SK-N-SH (cell line): ENCODE data around the gene GADL1. TPM values are rescaled to one million over a fixed set of nuclear protein-coding genes. Genes with fewer than 3 reads are reported as not detected.
A peak's percentile ranks its signal among the peaks of the same experiment; 100 is the strongest.

Experiments used
- CTCF ChIA-PET: fragments of 300-600, 350-600 bp; formaldehyde crosslinking; extraction: SDS; loops from one replicate; lab custom pipeline; 2021; lab: Yijun Ruan, JAX
- POLR2A ChIA-PET: fragments of 350-600 bp; sonication (Branson Sonifier 250); formaldehyde crosslinking; extraction: SDS; loops from one replicate; lab custom pipeline; 2020; ENCODE audit warnings: antibody characterized with exemption, inconsistent platforms; lab: Yijun Ruan, JAX
- DNase-seq: peaks from one replicate; pipeline ENCODE4 v3.0.0; 2012
- H2AFZ ChIP-seq: fragments of 200-600 bp; sonication (generic); 2 replicates; pipeline ENCODE4 v1.8.1; 2016; ENCODE audit warnings: antibody characterized with exemption, mild to moderate bottlenecking, low read depth
- H3F3A ChIP-seq: fragments of 200-600 bp; sonication (generic); replicated peaks from 2 replicates; pipeline ENCODE3; 2016; ENCODE audit warnings: antibody characterized with exemption, mild to moderate bottlenecking; ENCODE audit not compliant: insufficient read depth
- H3K27ac ChIP-seq, 2 experiments: fragments of 200-500 bp in 1 of 2; fragments of 200-600 bp in 1 of 2; sonication (Bioruptor generic) in 1 of 2; sonication (generic), shearing (Covaris generic) in 1 of 2; 2 replicates each; pipeline versions ENCODE4 v1.5.1 to v1.6.1; 2014 to 2016; ENCODE audit warnings: low read depth in 2 of 2, inconsistent platforms in 1 of 2, low read length in 1 of 2, mild to moderate bottlenecking in 1 of 2, mixed read lengths in 1 of 2
- H3K27me3 ChIP-seq: fragments of 200-600 bp; sonication (generic), shearing (Covaris generic); 2 replicates; pipeline ENCODE4 v1.6.1; 2016; ENCODE audit warnings: mixed run types; ENCODE audit not compliant: insufficient read depth
- H3K36me3 ChIP-seq, 2 experiments: fragments of 200-500 bp in 1 of 2; fragments of 200-600 bp in 1 of 2; sonication (Bioruptor generic) in 1 of 2; sonication (generic) in 1 of 2; replicated peaks in 1 of 2; 2 replicates each; pipeline versions ENCODE3 to v1.5.1; 2014 to 2016; ENCODE audit warnings: low read length in 1 of 2, mild to moderate bottlenecking in 1 of 2; ENCODE audit not compliant: insufficient read depth in 2 of 2, control insufficient read depth in 1 of 2
- H3K4me1 ChIP-seq, 2 experiments: fragments of 200-500 bp in 1 of 2; fragments of 200-600 bp in 1 of 2; sonication (Bioruptor generic) in 1 of 2; sonication (generic), shearing (Covaris generic) in 1 of 2; 2 replicates each; pipeline versions ENCODE4 v1.5.1 to v1.6.1; 2014 to 2016; ENCODE audit warnings: low read depth in 1 of 2, low read length in 1 of 2, mixed run types in 1 of 2; ENCODE audit not compliant: insufficient read depth in 2 of 2, control insufficient read depth in 1 of 2
- H3K4me2 ChIP-seq: fragments of 200-600 bp; sonication (generic), shearing (Covaris generic); 2 replicates; pipeline ENCODE4 v1.6.1; 2017; ENCODE audit warnings: mixed run types
- H3K4me3 ChIP-seq, 2 experiments: fragments of 200-500 bp in 1 of 2; fragments of 200-600 bp in 1 of 2; sonication (Bioruptor generic) in 1 of 2; sonication (generic), shearing (Covaris generic) in 1 of 2; 2 replicates each; pipeline versions ENCODE4 v1.5.1 to v1.8.1; 2014 to 2016; ENCODE audit warnings: low read depth in 2 of 2, inconsistent platforms in 1 of 2, low read length in 1 of 2, mild to moderate bottlenecking in 1 of 2, mixed read lengths in 1 of 2, moderate library complexity in 1 of 2
- H3K79me2 ChIP-seq: fragments of 200-600 bp; sonication (generic); 2 replicates; pipeline ENCODE4 v1.8.1; 2017; ENCODE audit warnings: mild to moderate bottlenecking; ENCODE audit not compliant: insufficient read depth
- H3K9ac ChIP-seq: fragments of 200-600 bp; sonication (generic); 2 replicates; pipeline ENCODE4 v1.6.1; 2017; ENCODE audit warnings: mixed run types
- H3K9me2 ChIP-seq: fragments of 200-600 bp; sonication (generic); 2 replicates; pipeline ENCODE4 v1.6.1; 2017; ENCODE audit warnings: mixed run types
- H3K9me3 ChIP-seq: fragments of 200-600 bp; sonication (generic); 2 replicates; pipeline ENCODE4 v1.6.1; 2017; ENCODE audit warnings: mixed run types, mild to moderate bottlenecking, moderate library complexity
- H4K20me1 ChIP-seq: fragments of 200-600 bp; sonication (generic); 2 replicates; pipeline ENCODE4 v1.6.1; 2017; ENCODE audit warnings: mild to moderate bottlenecking, mixed run types; ENCODE audit not compliant: insufficient read depth
- CHD2 ChIP-seq: fragments of 150-350 bp; IDR thresholded peaks from 2 replicates; pipeline ENCODE4 v1.6.1; 2018; ENCODE audit warnings: low read length; ENCODE audit not compliant: partially characterized antibody
- CTCF ChIP-seq: fragments of 200-600 bp; sonication (generic); IDR thresholded peaks from 2 replicates; pipeline ENCODE4 v1.6.1; 2017; ENCODE audit warnings: antibody characterized with exemption, mild to moderate bottlenecking, moderate library complexity
- ELF1 ChIP-seq: IDR thresholded peaks from 2 replicates; pipeline ENCODE4 v1.4.0; 2012
- EP300 ChIP-seq, 2 experiments: IDR thresholded peaks; 2 replicates each; pipeline versions ENCODE4 v1.4.0 to v1.6.1; 2012; ENCODE audit warnings: borderline replicate concordance in 1 of 2, low read depth in 1 of 2, low read length in 1 of 2
- FOXJ3 ChIP-seq: sonication (generic); formaldehyde crosslinking; IDR thresholded peaks from 2 replicates; pipeline ENCODE4 v1.5.1; 2020; ENCODE audit warnings: mild to moderate bottlenecking, missing genetic modification reagents
- GABPA ChIP-seq: IDR thresholded peaks from 2 replicates; pipeline ENCODE4 v1.4.0; 2012; ENCODE audit warnings: low read depth, mild to moderate bottlenecking
- GATA2 ChIP-seq: sonication (generic); formaldehyde crosslinking; IDR thresholded peaks from 2 replicates; pipeline ENCODE4 v1.5.0; 2020; ENCODE audit warnings: mild to moderate bottlenecking, missing genetic modification reagents
- MAX ChIP-seq: IDR thresholded peaks from 2 replicates; pipeline ENCODE4 v1.4.0; 2012; ENCODE audit warnings: low read depth
- NFIC ChIP-seq: IDR thresholded peaks from 2 replicates; pipeline ENCODE4 v1.4.0; 2012; ENCODE audit warnings: borderline replicate concordance
- RAD21 ChIP-seq: IDR thresholded peaks from 2 replicates; pipeline ENCODE4 v1.6.1; 2012; ENCODE audit warnings: mild to moderate bottlenecking, low read length
- RCOR1 ChIP-seq: fragments of 150-350 bp; IDR thresholded peaks from 2 replicates; pipeline ENCODE4 v1.6.1; 2017; ENCODE audit warnings: antibody characterized with exemption, low read length
- REST ChIP-seq: IDR thresholded peaks from 2 replicates; pipeline ENCODE4 v1.6.1; 2012; ENCODE audit warnings: mild to moderate bottlenecking, low read depth, low read length, moderate library complexity
- RXRA ChIP-seq: IDR thresholded peaks from 2 replicates; pipeline ENCODE4 v1.4.0; 2012; ENCODE audit warnings: low read depth, mild to moderate bottlenecking, borderline replicate concordance
- SIN3A ChIP-seq: IDR thresholded peaks from 2 replicates; pipeline ENCODE4 v1.6.1; 2012; ENCODE audit warnings: low read depth, mild to moderate bottlenecking, low read length, moderate library complexity, borderline replicate concordance
- TAF1 ChIP-seq: IDR thresholded peaks from 2 replicates; pipeline ENCODE4 v1.6.1; 2012; ENCODE audit warnings: low read depth, mild to moderate bottlenecking, low read length, moderate library complexity, borderline replicate concordance
- TCF12 ChIP-seq: IDR thresholded peaks from 2 replicates; pipeline ENCODE4 v1.4.0; 2012
- USF2 ChIP-seq: fragments of 150-350 bp; IDR thresholded peaks from 2 replicates; pipeline ENCODE4 v1.6.1; 2017; ENCODE audit warnings: antibody characterized with exemption, low read length, low read depth, borderline replicate concordance
- YY1 ChIP-seq: IDR thresholded peaks from 2 replicates; pipeline ENCODE4 v1.4.0; 2012; ENCODE audit warnings: low read depth, mild to moderate bottlenecking
- WGBS: methylation state at CpG from one replicate; pipeline ENCODE4 v1.1.6; 2017; ENCODE audit warnings: low lambda C conversion rate; 5-methylcytosine and 5-hydroxymethylcytosine counted together
- polyA plus RNA-seq, 3 experiments: library from polyadenylated mRNA; depleted of rRNA; stranded (reverse); fragments of >200 nt; gene quantifications; 2 replicates each; pipeline ENCODE4 v1.2.3, GENCODE V29; 2012

Gene GADL1
- polyA plus RNA-seq, 1 of the 3 experiments (the other 2 are of a cell fraction) = not detected

- no peak for TF ChIP-seq REST
- no peak for TF ChIP-seq CHD2
- TF ChIP-seq CTCF = no peak
- TF ChIP-seq FOXJ3 = no peak
- TF ChIP-seq USF2 = no peak
- no peak for TF ChIP-seq GABPA
These were observed 211.9 kb downstream of the GADL1 start (continued) for GRCh38 chr3:30682434-30683155.

GRCh38 chr3:30681649-30682211, 212.7 kb downstream of the GADL1 start:
- no peak for TF ChIP-seq YY1
- TF ChIP-seq CHD2 = peak; percentile 19
- TF ChIP-seq NFIC = 0 out of 2 replicates have a peak, but pooled peaks have one; percentile 23
- peak; percentile 22; the same call in 1 of the 2 replicates for TF ChIP-seq GATA2 (CRISPR knock-in tag)
- TF ChIP-seq TAF1 = no peak
- 0 out of 2 replicates have a peak, but pooled peaks have one; percentile 7 for TF ChIP-seq RAD21
- no peak for TF ChIP-seq RXRA
- TF ChIP-seq ELF1 = peak; percentile 43; the same call in 1 of the 2 replicates
- TF ChIP-seq MAX = peak; percentile 30; the same call in 1 of the 2 replicates
- peak; percentile 37 to 63; a peak in 2 of 4 replicates for TF ChIP-seq EP300 (IDR thresholded peaks at IDR 0.05; ENCODE audit: borderline replicate concordance in 1 of 2, low read depth in 1 of 2, low read length in 1 of 2)
- TF ChIP-seq SIN3A = no peak
- no peak; the same call in 1 of the 2 replicates for TF ChIP-seq TCF12
- no peak; the same call in 1 of the 2 replicates for TF ChIP-seq RCOR1
- H3K27me3 ChIP-seq = no peaks in the 10 kb centered on the region
- no peak overlapping the region for H3K4me3 ChIP-seq
- H3K9me2 ChIP-seq = no peaks in the 10 kb centered on the region
- no peaks in the 10 kb centered on the region for H4K20me1 ChIP-seq
- no peaks in the 10 kb centered on the region for H3K9me3 ChIP-seq
- ChIA-PET CTCF (interaction anchor here (0.7 to 1.8 kb wide), 6 partner anchors 11 to 1765 kb away, joined by 3 to 4 read pairs (median 4); no protein-coding TSS in a partner anchor), POLR2A (no interaction called here)
- H3F3A ChIP-seq = peaks cover 17% of the 10 kb centered on the region
- 0 out of 2 replicates have a peak overlapping the region, but pooled peaks have one; percentile 28 for H3K9ac ChIP-seq
- peaks cover 19 to 46% of the 10 kb centered on the region in 2 experiments; a peak in 3 of 4 replicates for H3K4me1 ChIP-seq
- peaks cover 16 to 51% of the 10 kb centered on the region in 2 experiments for H3K36me3 ChIP-seq
- peak overlapping the region; percentile 62 for H3K4me2 ChIP-seq
- 43% methylated on average over 4 of the region's 6 CpGs for WGBS
- peak; percentile 44 for DNase-seq
- peaks cover 74% of the 10 kb centered on the region for H3K79me2 ChIP-seq
- no peak overlapping the region for H2AFZ ChIP-seq
- H3K27ac ChIP-seq = peak overlapping the region; percentile 68 to 91
